HG03159 (cell line): Measurements from ENCODE around the gene PRKAG2.
"Not testable (repeated sequence)": the region's sequence is repeated elsewhere in the genome, so short reads cannot be mapped to it uniquely, and the experiment has no call there.

Experiments used
- ATAC-seq: cut with Tn5 transposase; IDR thresholded peaks from one replicate; pipeline ENCODE4 v1.9.1; 2021; ENCODE audit warnings: mild to moderate bottlenecking, moderate library complexity; ENCODE audit not compliant: unreplicated experiment

Gene PRKAG2

GRCh38 chr7:151790830-151791620, 85.9 kb downstream of the PRKAG2 start:
- ATAC-seq: no peak

GRCh38 chr7:151790095-151790829, 86.7 kb downstream of the PRKAG2 start:
- ATAC-seq: no peak

GRCh38 chr7:151789380-151789947, 87.5 kb downstream of the PRKAG2 start:
- ATAC-seq: no peak

- ATAC-seq: no peak
Measured at GRCh38 chr7:151787348-151787747, 89.6 kb downstream of the PRKAG2 start.

- ATAC-seq: no peak
Measured at GRCh38 chr7:151786936-151787335, 90.0 kb downstream of the PRKAG2 start.

GRCh38 chr7:151786241-151786640, 90.7 kb downstream of the PRKAG2 start:
- ATAC-seq: no peak

- no peak for ATAC-seq
Measured at GRCh38 chr7:151785681-151785965, 91.3 kb downstream of the PRKAG2 start.

GRCh38 chr7:151784853-151785680, 91.8 kb downstream of the PRKAG2 start:
- ATAC-seq: no peak

GRCh38 chr7:151783958-151784575, 92.8 kb downstream of the PRKAG2 start:
- no peak for ATAC-seq

GRCh38 chr7:151782598-151783448, 94.1 kb downstream of the PRKAG2 start:
- peak; percentile 88 for ATAC-seq

- not testable (repeated sequence) for ATAC-seq
Measured at GRCh38 chr7:151782256-151782597, 94.7 kb downstream of the PRKAG2 start.

- no peak for ATAC-seq
Measured at GRCh38 chr7:151781161-151781845, 95.6 kb downstream of the PRKAG2 start.

GRCh38 chr7:151780631-151781030, 96.3 kb downstream of the PRKAG2 start:
- no peak for ATAC-seq

- no peak for ATAC-seq
Measured at GRCh38 chr7:151779678-151780077, 97.2 kb downstream of the PRKAG2 start.

- ATAC-seq: no peak
Measured at GRCh38 chr7:151779255-151779654, 97.7 kb downstream of the PRKAG2 start.

GRCh38 chr7:151777908-151778670, 98.8 kb downstream of the PRKAG2 start:
- no peak for ATAC-seq

GRCh38 chr7:151777495-151777880, 99.4 kb downstream of the PRKAG2 start:
- ATAC-seq: no peak

- no peak for ATAC-seq
Measured at GRCh38 chr7:151776876-151777494, 99.9 kb downstream of the PRKAG2 start.
